IMR-90 (cell line): ENCODE results near the gene SLC25A12. TPM values are rescaled to one million over a fixed set of nuclear protein-coding genes. Genes with fewer than 3 reads are reported as not detected.

Source experiments
- ATAC-seq: fragments of 200-7000 bp; cut with Tn5 transposase; 2 replicates; pipeline ENCODE4 v1.9.1; 2020; ENCODE audit warnings: low read depth, mild to moderate bottlenecking, moderate library complexity
- BruUV-seq: library from RNA; stranded (reverse); fragments of 400-500 nt; replicated peaks from 2 replicates; lab custom pipeline; 2021; lab: Mats Ljungman, UMichigan
- CTCF ChIA-PET: fragments of 300-600 bp; formaldehyde crosslinking; extraction: SDS; loops from one replicate; lab custom pipeline; 2021; ENCODE audit warnings: antibody characterized with exemption; lab: Yijun Ruan, JAX
- POLR2A ChIA-PET: fragments of 300-600 bp; sonication (Branson Sonifier 250); formaldehyde crosslinking; loops from one replicate; lab custom pipeline; 2022; ENCODE audit warnings: antibody characterized with exemption; ENCODE audit not compliant: unreplicated experiment; lab: Charles Lee
- DNase-seq: peaks from one replicate; pipeline ENCODE4 v3.0.0; 2013
- H2AFZ ChIP-seq: replicated peaks from 2 replicates; pipeline ENCODE3; 2013; ENCODE audit warnings: low read length, mild to moderate bottlenecking; ENCODE audit not compliant: poor library complexity
- H2AK5ac ChIP-seq: 2 replicates; pipeline ENCODE4 v1.6.1; 2013; ENCODE audit warnings: low read depth, low read length, inconsistent platforms
- H2AK9ac ChIP-seq: replicated peaks from 2 replicates; pipeline ENCODE3; 2013; ENCODE audit warnings: mild to moderate bottlenecking, low read depth, low read length, moderate library complexity; ENCODE audit not compliant: poor library complexity
- H2BK120ac ChIP-seq: 2 replicates; pipeline ENCODE4 v1.6.1; 2013; ENCODE audit warnings: low read depth, low read length, inconsistent platforms
- H2BK15ac ChIP-seq: 3 replicates; pipeline ENCODE4 v1.6.1; 2013; ENCODE audit warnings: low read depth, low read length, inconsistent platforms
- H2BK20ac ChIP-seq: 2 replicates; pipeline ENCODE4 v1.6.1; 2013; ENCODE audit warnings: low read depth, mild to moderate bottlenecking, inconsistent platforms, low read length, moderate library complexity
- H2BK5ac ChIP-seq: 2 replicates; pipeline ENCODE4 v1.6.1; 2013; ENCODE audit warnings: mild to moderate bottlenecking, low read depth, low read length, inconsistent platforms; ENCODE audit not compliant: poor library complexity, severe bottlenecking
- H3K14ac ChIP-seq: replicated peaks from 2 replicates; pipeline ENCODE4 v1.6.1; 2013; ENCODE audit warnings: low read depth, low read length, inconsistent platforms
- H3K18ac ChIP-seq: 2 replicates; pipeline ENCODE4 v1.6.1; 2013; ENCODE audit warnings: low read depth, low read length, control low read depth
- H3K23ac ChIP-seq: 2 replicates; pipeline ENCODE4 v1.6.1; 2013; ENCODE audit warnings: low read depth, low read length, inconsistent platforms
- H3K27ac ChIP-seq: 2 replicates; pipeline ENCODE4 v1.5.1; 2013; ENCODE audit warnings: mild to moderate bottlenecking, control low read depth, low read length; ENCODE audit not compliant: insufficient read depth
- H3K27me3 ChIP-seq: 2 replicates; pipeline ENCODE4 v1.6.1; 2013; ENCODE audit warnings: low read length; ENCODE audit not compliant: control insufficient read depth, insufficient read depth
- H3K36me3 ChIP-seq: 2 replicates; pipeline ENCODE4 v1.6.1; 2013; ENCODE audit warnings: low read length, mixed read lengths; ENCODE audit not compliant: control insufficient read depth, insufficient read depth
- H3K4ac ChIP-seq: 2 replicates; pipeline ENCODE4 v1.6.1; 2013; ENCODE audit warnings: low read depth, low read length, inconsistent platforms
- H3K4me1 ChIP-seq: 2 replicates; pipeline ENCODE4 v1.6.1; 2013; ENCODE audit warnings: low read length, mixed read lengths; ENCODE audit not compliant: control insufficient read depth, insufficient read depth
- H3K4me2 ChIP-seq: 2 replicates; pipeline ENCODE4 v1.6.1; 2013; ENCODE audit warnings: low read depth, mild to moderate bottlenecking, control low read depth, low read length, moderate library complexity
- H3K4me3 ChIP-seq: 2 replicates; pipeline ENCODE4 v1.5.1; 2013; ENCODE audit warnings: low read depth, mild to moderate bottlenecking, control low read depth, low read length, moderate library complexity; ENCODE audit not compliant: insufficient read depth
- H3K56ac ChIP-seq: 2 replicates; pipeline ENCODE4 v1.6.1; 2013; ENCODE audit warnings: low read length, inconsistent platforms; ENCODE audit not compliant: insufficient read depth; ENCODE audit errors: extremely low read depth
- H3K79me1 ChIP-seq, 2 experiments: 2 replicates each; pipeline ENCODE4 v1.6.1; 2013; ENCODE audit warnings: low read length in 2 of 2, inconsistent platforms in 1 of 2, low read depth in 1 of 2
- H3K9ac ChIP-seq: 2 replicates; pipeline ENCODE4 v1.6.1; 2013; ENCODE audit warnings: low read depth, low read length, control low read depth
- H3K9me1 ChIP-seq: 2 replicates; pipeline ENCODE4 v1.6.1; 2013; ENCODE audit warnings: low read length, inconsistent platforms; ENCODE audit not compliant: insufficient read depth
- H3K9me3 ChIP-seq: 2 replicates; pipeline ENCODE4 v1.6.1; 2013; ENCODE audit warnings: low read length; ENCODE audit not compliant: control insufficient read depth, insufficient read depth
- H4K20me1 ChIP-seq: 2 replicates; pipeline ENCODE4 v1.6.1; 2013; ENCODE audit warnings: low read length, inconsistent platforms; ENCODE audit not compliant: insufficient read depth
- H4K5ac ChIP-seq: 2 replicates; pipeline ENCODE4 v1.6.1; 2013; ENCODE audit warnings: mild to moderate bottlenecking, low read depth, low read length, control low read depth
- H4K8ac ChIP-seq, 2 experiments: 2 replicates each; pipeline ENCODE4 v1.6.1; 2013; ENCODE audit warnings: low read depth in 2 of 2, low read length in 2 of 2, control low read depth in 1 of 2, inconsistent platforms in 1 of 2
- H4K91ac ChIP-seq: 2 replicates; pipeline ENCODE4 v1.6.1; 2013; ENCODE audit warnings: low read depth, low read length, inconsistent platforms; ENCODE audit not compliant: insufficient read depth
- MAFK ChIP-seq: IDR thresholded peaks from 2 replicates; pipeline ENCODE4 v1.6.1; 2012; ENCODE audit warnings: low read depth, low read length, improper control_type of control experiment
- MAZ ChIP-seq: IDR thresholded peaks from 2 replicates; pipeline ENCODE4 v1.6.1; 2012; ENCODE audit warnings: low read depth, mild to moderate bottlenecking, low read length, improper control_type of control experiment, moderate library complexity, borderline replicate concordance
- NFE2L2 ChIP-seq: fragments of 150-350 bp; IDR thresholded peaks from 2 replicates; pipeline ENCODE4 v1.6.1; 2016; ENCODE audit warnings: low read depth, mild to moderate bottlenecking, low read length
- RAD21 ChIP-seq: IDR thresholded peaks from 2 replicates; pipeline ENCODE4 v1.6.1; 2012; ENCODE audit warnings: low read length, improper control_type of control experiment
- WGBS, 2 experiments: methylation state at CpG; one replicate each; pipeline versions ENCODE4 v1.1.5 to v1.1.7; 2013; ENCODE audit warnings: missing lambda C conversion rate in 2 of 2; ENCODE audit not compliant: insufficient read length in 1 of 2; ENCODE audit errors: extremely low coverage in 2 of 2; 5-methylcytosine and 5-hydroxymethylcytosine counted together
- dilution Hi-C: fragments of 300-500 bp; cut with HindIII; formaldehyde crosslinking; loops from one replicate; pipeline ENCODE4 v1.14.3; 2018; ENCODE audit warnings: low sequenced_read_pairs; ENCODE audit not compliant: unreplicated experiment
- in situ Hi-C: fragments of 300-500 bp; cut with MboI; formaldehyde crosslinking; loops from 3 replicates; pipeline ENCODE4 v1.14.3; 2019; ENCODE audit warnings: low sequenced_read_pairs, inconsistent platforms, mixed read lengths
- intact Hi-C: fragments of 100-400 bp; cut with micrococcal nuclease; formaldehyde crosslinking; loops from 2 replicates; pipeline ENCODE4 v1.10.0; 2022
- polyA plus RNA-seq, 3 experiments: library from polyadenylated mRNA; depleted of rRNA; stranded (reverse); fragments of >200 nt; gene quantifications; 2 replicates each; pipeline ENCODE4 v1.2.3, GENCODE V29; 2012; ENCODE audit warnings: low replicate concordance in 1 of 3
- total RNA-seq: library from RNA; depleted of rRNA; stranded (reverse); fragments of >200 nt; gene quantifications from 2 replicates; pipeline ENCODE4 v1.2.3, GENCODE V29; 2012
- TF ChIP-seq, protein P1 (sequence below): conservative IDR thresholded peaks from 2 replicates; pipeline ENCODE4 v1.5.1; 2012; ENCODE audit warnings: mild to moderate bottlenecking, low read depth, low read length, improper control_type of control experiment

The SLC25A12 gene
- total and polyA plus RNA-seq, 2 of the 4 experiments (the other 2 are of a cell fraction), result 16.3 to 17.6 TPM

DNA sequence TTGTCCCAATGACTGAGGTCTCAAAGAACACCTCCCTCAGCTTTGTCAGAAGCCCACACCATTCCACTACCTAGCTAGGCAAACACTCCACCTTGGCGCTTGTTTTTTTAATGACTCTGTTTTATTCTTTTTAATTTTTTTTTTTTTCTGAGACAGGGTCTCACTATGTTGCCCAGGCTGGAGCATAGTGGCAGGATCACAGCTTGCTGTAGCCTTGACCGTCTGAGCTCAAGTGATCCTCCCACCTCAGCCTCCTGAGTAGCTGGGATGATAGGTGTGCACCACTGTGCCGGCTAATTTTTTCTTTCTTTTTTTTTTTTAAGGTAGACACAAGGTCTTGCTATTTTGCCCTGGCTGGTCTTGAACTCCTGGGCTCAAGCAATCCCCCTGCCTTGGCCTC is 101.9 kb downstream of the SLC25A12 start:
- no peak overlapping the region for H2BK20ac ChIP-seq
- BruUV-seq, result no TSS peak
- no peak overlapping the region for H2BK5ac ChIP-seq
- peaks cover 5% of the 10 kb centered on the region for H3K36me3 ChIP-seq
- 0 out of 2 replicates have a peak, but pooled peaks cover 4% of the 10 kb centered on the region for H3K9me1 ChIP-seq
- H3K18ac ChIP-seq, result no peak overlapping the region
- ChIA-PET CTCF (no interaction called here), POLR2A (no interaction called here)
- H3K4ac ChIP-seq, result no peak overlapping the region
- H3K4me3 ChIP-seq, result no peak overlapping the region
- H3K9ac ChIP-seq, result no peak overlapping the region
- H3K14ac ChIP-seq, result no peak overlapping the region
- no peak overlapping the region for H3K56ac ChIP-seq
- no peak for ATAC-seq
- dilution Hi-C loops (no loop called here), in situ Hi-C loops (no loop called here), intact Hi-C loops (no loop called here)
- no peak overlapping the region for H3K4me2 ChIP-seq
- H2BK15ac ChIP-seq, result no peak overlapping the region
- no peak overlapping the region for H2AFZ ChIP-seq
- no peak overlapping the region for H2BK120ac ChIP-seq
- H3K79me1 ChIP-seq, result no peaks in the 10 kb centered on the region
- H4K91ac ChIP-seq, result no peak overlapping the region
- no peaks in the 10 kb centered on the region for H3K9me3 ChIP-seq
- DNase-seq, result no peak
- H4K8ac ChIP-seq, result no peak overlapping the region
- H2AK5ac ChIP-seq, result no peak overlapping the region
- no CpG with 5 or more reads among the region's 3 CpGs for WGBS, 2 experiments
- H3K23ac ChIP-seq, result no peak overlapping the region
- no peaks in the 10 kb centered on the region for H3K27me3 ChIP-seq
- H4K20me1 ChIP-seq, result no peaks in the 10 kb centered on the region
- TF ChIP-seq MAZ (no peak), MAFK (no peak), NFE2L2 (no peak), RAD21 (no peak)
- TF ChIP-seq, protein P1, sequence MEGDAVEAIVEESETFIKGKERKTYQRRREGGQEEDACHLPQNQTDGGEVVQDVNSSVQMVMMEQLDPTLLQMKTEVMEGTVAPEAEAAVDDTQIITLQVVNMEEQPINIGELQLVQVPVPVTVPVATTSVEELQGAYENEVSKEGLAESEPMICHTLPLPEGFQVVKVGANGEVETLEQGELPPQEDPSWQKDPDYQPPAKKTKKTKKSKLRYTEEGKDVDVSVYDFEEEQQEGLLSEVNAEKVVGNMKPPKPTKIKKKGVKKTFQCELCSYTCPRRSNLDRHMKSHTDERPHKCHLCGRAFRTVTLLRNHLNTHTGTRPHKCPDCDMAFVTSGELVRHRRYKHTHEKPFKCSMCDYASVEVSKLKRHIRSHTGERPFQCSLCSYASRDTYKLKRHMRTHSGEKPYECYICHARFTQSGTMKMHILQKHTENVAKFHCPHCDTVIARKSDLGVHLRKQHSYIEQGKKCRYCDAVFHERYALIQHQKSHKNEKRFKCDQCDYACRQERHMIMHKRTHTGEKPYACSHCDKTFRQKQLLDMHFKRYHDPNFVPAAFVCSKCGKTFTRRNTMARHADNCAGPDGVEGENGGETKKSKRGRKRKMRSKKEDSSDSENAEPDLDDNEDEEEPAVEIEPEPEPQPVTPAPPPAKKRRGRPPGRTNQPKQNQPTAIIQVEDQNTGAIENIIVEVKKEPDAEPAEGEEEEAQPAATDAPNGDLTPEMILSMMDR, result no peak
- H4K5ac ChIP-seq, result no peak overlapping the region
- no peaks in the 10 kb centered on the region for H3K4me1 ChIP-seq
- H3K27ac ChIP-seq, result no peak overlapping the region
- no peak overlapping the region for H2AK9ac ChIP-seq
